Spinal cord (tissue), 10 donors: ENCODE measurements around the gene ACTA1. TPM values are rescaled to one million over a fixed set of nuclear protein-coding genes. Genes with fewer than 3 reads are reported as not detected.
A peak's percentile ranks its signal among the peaks of the same experiment; 100 is the strongest.

Experiments used
- DNase-seq, 6 donors: peaks; one replicate each; pipeline versions ENCODE4 v3.0.0 to v3.0.0-alpha.2; 2013 to 2015; ENCODE audit warnings: low spot score in 6 of 6, low read depth in 4 of 6
- H3K27ac ChIP-seq: one replicate; pipeline ENCODE4 v1.5.1; 2013; ENCODE audit warnings: low read depth, low read length, control low read depth
- H3K27me3 ChIP-seq: one replicate; pipeline ENCODE4 v1.6.1; 2013; ENCODE audit warnings: low read length; ENCODE audit not compliant: control insufficient read depth, insufficient read depth
- H3K36me3 ChIP-seq: one replicate; pipeline ENCODE4 v1.6.1; 2013; ENCODE audit warnings: low read length; ENCODE audit not compliant: control insufficient read depth, insufficient read depth
- H3K4me1 ChIP-seq: one replicate; pipeline ENCODE4 v1.6.1; 2013; ENCODE audit warnings: low read length; ENCODE audit not compliant: control insufficient read depth, insufficient read depth
- H3K4me3 ChIP-seq: one replicate; pipeline ENCODE4 v1.5.1; 2013; ENCODE audit warnings: low read depth, low read length, control low read depth
- H3K9me3 ChIP-seq: one replicate; pipeline ENCODE4 v1.6.1; 2013; ENCODE audit warnings: low read length; ENCODE audit not compliant: control insufficient read depth, insufficient read depth
- WGBS: methylation state at CpG from one replicate; pipeline ENCODE4 v1.1.5; 2013; ENCODE audit warnings: missing lambda C conversion rate; ENCODE audit not compliant: insufficient coverage; 5-methylcytosine and 5-hydroxymethylcytosine counted together
- polyA plus RNA-seq, 2 donors: library from polyadenylated mRNA; unstranded; fragments of 120-200 nt; gene quantifications; one replicate each; pipeline ENCODE4 v1.2.1, GENCODE V29; 2013; ENCODE audit not compliant: insufficient read length in 2 of 2
- total RNA-seq, 2 donors: library from RNA; depleted of rRNA in 1 of 2; stranded (reverse); fragments of 120-200 nt in 1 of 2; fragments of >200 nt in 1 of 2; gene quantifications; one replicate each; pipeline versions ENCODE4 v1.2.3 to v1.2.4, GENCODE V29; 2013 to 2014
- donor health status: healthy.

ACTA1 gene
- total and polyA plus RNA-seq, 4 donors, result 1.5 to 17.9 (median 2.5) TPM

DNA sequence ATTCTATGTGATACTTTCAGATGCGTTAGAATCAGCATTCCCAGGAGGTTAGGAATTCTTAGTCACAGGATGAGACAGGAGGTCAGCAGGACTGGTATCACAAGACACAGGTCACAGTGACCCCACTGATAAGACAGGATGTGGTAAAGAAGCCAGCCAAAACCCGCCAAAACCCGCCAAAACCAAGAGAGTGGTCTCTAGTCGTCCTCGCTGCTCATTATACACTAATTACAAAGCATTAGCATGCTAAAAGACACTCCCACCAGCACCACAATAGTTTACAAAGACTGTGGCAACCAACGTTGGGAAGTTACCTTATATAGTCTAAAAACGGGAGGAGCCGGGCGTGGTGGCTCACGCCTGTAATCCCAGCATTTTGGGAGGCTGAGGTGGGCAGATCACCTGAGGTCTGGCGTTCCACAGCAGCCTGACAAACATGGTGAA is 13.9 kb upstream of the ACTA1 start:
- no peak overlapping the region for H3K27ac ChIP-seq
- DNase-seq, result no peak
- 75% methylated on average over 2 of the region's 11 CpGs for WGBS

DNA sequence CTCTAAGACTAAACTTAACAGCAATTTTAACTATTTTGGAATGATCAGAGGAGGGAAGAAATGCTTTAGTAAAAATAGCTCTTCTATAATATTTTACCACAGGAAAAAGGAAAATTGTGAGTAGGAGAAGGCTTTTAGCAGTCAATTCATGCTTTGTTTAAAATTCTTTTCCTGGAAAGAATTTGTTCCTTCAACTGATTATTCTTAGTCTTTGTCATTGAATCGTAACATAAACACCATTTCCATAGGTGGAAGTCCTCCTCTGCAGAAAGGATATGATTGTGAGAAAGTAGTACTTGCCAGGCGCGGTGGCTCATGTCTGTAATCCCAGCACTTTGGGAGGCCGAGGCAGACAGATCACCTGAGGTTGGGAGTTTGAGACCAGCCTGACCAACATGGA is 11.9 kb upstream of the ACTA1 start:
- H3K4me1 ChIP-seq, result no peaks in the 10 kb centered on the region
- H3K9me3 ChIP-seq, result no peaks in the 10 kb centered on the region
- H3K36me3 ChIP-seq, result peaks cover 43% of the 10 kb centered on the region
- H3K27me3 ChIP-seq, result no peaks in the 10 kb centered on the region
- H3K27ac ChIP-seq, result no peak overlapping the region
- no peak for DNase-seq
- no peak overlapping the region for H3K4me3 ChIP-seq
- WGBS, result no CpG with 5 or more reads among the region's 4 CpGs

More for the DNA sequence above, 13.9 kb upstream of the ACTA1 start:
- Histone ChIP-seq H3K4me3 (no peak overlapping the region), H3K4me1 (no peaks in the 10 kb centered on the region), H3K27me3 (no peaks in the 10 kb centered on the region), H3K36me3 (peaks cover 46% of the 10 kb centered on the region), H3K9me3 (no peaks in the 10 kb centered on the region)

DNA sequence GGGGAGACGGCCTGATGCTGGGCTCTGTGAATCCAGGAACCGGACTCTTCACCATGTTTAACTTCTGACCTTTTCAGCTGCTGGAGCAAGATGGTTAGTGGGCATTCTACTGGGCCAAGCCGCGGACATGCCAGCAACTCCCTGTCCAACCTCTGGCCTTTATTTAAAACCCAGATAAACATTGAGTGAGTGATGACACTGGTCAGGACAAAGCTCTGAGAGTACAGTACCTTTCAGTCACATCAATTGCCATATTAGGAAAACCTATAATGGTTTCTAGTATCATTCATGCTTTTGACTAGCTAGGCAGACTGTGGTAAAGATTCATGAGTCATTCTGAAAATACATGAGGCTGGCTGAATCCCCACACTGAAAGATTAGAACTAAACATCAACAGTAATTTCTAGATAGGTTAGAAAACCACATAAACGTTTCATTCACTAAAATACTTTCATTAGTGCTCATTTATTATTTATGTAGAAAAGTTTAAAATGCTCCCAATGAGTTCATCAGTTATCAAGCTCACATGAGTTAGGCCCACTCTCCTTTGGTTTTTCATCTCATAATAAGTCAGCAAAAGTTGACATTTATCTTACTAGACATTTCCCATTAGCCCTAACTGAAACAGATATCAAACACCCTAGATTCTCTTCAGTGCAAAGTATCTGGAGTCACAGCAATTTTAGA is 7.1 kb upstream of the ACTA1 start:
- WGBS, result 71% methylated on average over 4 of the region's 5 CpGs
- Histone ChIP-seq H3K27me3 (peaks cover 9% of the 10 kb centered on the region), H3K27ac (no peak overlapping the region), H3K4me1 (no peaks in the 10 kb centered on the region), H3K9me3 (no peaks in the 10 kb centered on the region), H3K4me3 (no peak overlapping the region), H3K36me3 (peaks cover 24% of the 10 kb centered on the region)
- DNase-seq, result no peak

DNA sequence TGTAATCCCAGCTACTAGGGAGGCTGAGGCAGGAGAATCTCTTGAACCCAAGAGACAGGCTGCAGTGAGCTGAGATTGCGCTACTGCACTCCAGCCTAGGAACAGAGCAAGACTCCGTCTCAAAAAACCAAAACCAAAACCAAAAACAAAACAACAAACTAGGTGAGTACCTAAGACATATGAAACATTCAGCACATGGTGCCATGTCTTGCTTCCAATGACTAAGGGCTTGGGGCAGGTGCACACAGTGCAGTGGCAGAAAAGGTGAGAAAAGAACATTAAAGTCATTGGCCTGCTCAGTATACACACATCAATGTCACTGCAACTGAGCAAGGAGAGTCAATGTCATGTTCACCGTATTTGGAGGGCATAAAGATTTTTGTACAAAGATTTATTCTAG is 4.1 kb upstream of the ACTA1 start:
- peaks cover 19% of the 10 kb centered on the region for H3K4me1 ChIP-seq
- no peak for DNase-seq
- H3K9me3 ChIP-seq, result no peaks in the 10 kb centered on the region
- H3K4me3 ChIP-seq, result no peak overlapping the region
- peaks cover 36% of the 10 kb centered on the region for H3K27me3 ChIP-seq
- H3K27ac ChIP-seq, result no peak overlapping the region
- WGBS, result 94% methylated on average over 2 of the region's 3 CpGs
- peaks cover 10% of the 10 kb centered on the region for H3K36me3 ChIP-seq

DNA sequence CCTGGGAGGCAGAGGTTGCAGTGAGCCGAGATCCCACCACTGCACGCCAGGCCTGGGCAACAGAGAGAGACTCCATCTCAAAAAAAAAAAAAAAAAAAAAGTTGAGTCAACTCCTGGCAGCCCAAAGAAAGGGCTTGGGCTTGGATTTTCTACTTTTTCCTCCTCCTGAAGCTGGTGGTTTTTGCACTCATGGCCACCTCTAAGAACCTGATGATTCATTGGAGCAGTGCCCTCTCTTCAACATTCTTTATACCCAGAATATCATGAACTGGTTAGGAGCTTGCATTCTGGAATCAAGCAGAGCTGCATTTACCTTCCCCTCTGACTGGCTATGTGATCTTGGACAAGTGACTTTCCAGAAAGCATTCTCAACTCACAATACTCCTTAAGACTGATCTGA is 3.5 kb upstream of the ACTA1 start:
- H3K27me3 ChIP-seq, result peaks cover 41% of the 10 kb centered on the region
- H3K4me3 ChIP-seq, result no peak overlapping the region
- H3K36me3 ChIP-seq, result peaks cover 7% of the 10 kb centered on the region
- peaks cover 25% of the 10 kb centered on the region for H3K4me1 ChIP-seq
- no peak for DNase-seq
- no peaks in the 10 kb centered on the region for H3K9me3 ChIP-seq
- H3K27ac ChIP-seq, result no peak overlapping the region
- 100% methylated on average over 1 of the region's 2 CpGs for WGBS

DNA sequence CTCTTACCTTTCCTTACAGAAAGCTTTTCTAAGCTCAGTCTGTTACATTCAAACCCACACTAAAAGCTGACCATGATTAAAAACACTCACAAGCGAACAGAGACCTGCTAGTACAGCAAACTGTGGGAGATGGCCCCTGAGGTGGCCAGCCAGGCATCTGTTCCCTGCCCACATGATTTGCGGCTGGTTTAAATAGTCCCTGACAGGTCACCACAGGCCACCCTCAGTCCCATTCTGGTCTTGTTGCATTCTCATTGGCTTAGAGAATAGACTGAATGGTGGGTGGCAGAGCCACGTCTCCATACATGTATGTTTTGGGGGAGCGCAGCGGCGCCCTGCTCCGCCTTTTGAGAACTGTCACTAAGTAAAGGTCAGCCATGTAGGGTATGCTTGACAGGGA is 2.3 kb upstream of the ACTA1 start:
- Histone ChIP-seq H3K9me3 (no peaks in the 10 kb centered on the region), H3K27ac (no peak overlapping the region), H3K27me3 (peaks cover 54% of the 10 kb centered on the region), H3K4me1 (peaks cover 37% of the 10 kb centered on the region), H3K4me3 (no peak overlapping the region), H3K36me3 (peaks cover 7% of the 10 kb centered on the region)
- WGBS, result 27% methylated on average over 6 of the region's 7 CpGs
- DNase-seq, result no peak

DNA sequence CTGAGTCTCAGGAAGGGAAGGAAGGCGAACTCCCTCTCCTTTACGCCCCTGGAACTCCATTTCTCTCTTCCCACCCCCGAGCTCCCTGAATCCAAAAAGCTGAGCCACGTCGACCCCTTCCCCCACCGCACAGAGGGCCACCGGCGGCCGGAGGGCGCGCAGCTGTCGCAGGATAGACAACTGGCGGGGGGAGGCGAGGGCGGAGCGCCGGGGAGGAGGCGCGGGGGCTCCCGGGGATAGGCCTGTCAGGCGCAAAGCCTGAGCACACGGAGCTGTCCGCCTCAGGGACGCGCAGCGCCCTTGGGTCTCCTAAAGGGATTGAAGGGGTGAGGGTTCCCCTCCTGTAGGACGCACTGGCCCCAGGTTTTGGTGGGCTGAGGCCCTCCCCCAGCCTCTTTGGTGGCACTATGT is 752 bp upstream of the ACTA1 start:
- Histone ChIP-seq H3K27ac (no peak overlapping the region), H3K9me3 (no peaks in the 10 kb centered on the region), H3K4me3 (no peak overlapping the region), H3K4me1 (peaks cover 44% of the 10 kb centered on the region), H3K27me3 (peaks cover 68% of the 10 kb centered on the region), H3K36me3 (peaks cover 4% of the 10 kb centered on the region)
- no peak for DNase-seq
- WGBS, result 1% methylated on average over 25 of the region's 27 CpGs

DNA sequence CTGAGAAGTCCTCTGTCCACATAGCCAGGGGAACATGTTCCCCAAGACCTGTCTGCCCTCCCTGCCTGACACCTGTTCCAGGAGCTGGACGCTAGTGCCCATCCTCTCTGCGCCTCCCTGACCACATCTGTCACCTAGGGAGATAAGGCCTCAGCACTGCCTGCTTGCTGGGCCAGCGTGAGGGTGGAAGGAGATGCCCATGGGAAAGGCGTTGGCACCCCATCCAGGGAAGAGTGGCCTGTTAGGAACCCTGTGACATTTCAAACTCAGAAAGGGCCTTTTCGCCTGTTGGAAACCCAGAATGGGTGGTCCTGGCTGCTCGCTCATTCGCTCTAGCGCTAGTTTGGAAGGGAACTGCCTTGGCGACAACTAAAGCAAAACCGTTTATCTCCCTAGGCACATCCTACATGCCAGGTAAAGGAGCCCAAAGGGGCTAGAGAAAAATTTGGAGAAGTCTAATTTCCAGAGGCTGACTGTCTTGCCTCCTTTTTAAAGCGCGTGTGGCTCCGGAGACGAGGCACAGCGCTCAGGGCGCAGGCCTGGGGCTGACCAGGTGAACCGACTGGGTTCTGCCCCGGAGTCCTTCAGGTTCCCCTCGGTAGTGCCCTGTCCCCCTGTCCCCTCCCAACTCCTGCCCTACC is 410 bp downstream of the ACTA1 start:
- peaks cover 44% of the 10 kb centered on the region for H3K4me1 ChIP-seq
- 21% methylated on average over 18 of the region's 19 CpGs for WGBS
- H3K27ac ChIP-seq, result no peak overlapping the region
- peaks cover 73% of the 10 kb centered on the region for H3K27me3 ChIP-seq
- H3K36me3 ChIP-seq, result no peaks in the 10 kb centered on the region
- DNase-seq, result no peak
- H3K9me3 ChIP-seq, result no peaks in the 10 kb centered on the region
- H3K4me3 ChIP-seq, result no peak overlapping the region

DNA sequence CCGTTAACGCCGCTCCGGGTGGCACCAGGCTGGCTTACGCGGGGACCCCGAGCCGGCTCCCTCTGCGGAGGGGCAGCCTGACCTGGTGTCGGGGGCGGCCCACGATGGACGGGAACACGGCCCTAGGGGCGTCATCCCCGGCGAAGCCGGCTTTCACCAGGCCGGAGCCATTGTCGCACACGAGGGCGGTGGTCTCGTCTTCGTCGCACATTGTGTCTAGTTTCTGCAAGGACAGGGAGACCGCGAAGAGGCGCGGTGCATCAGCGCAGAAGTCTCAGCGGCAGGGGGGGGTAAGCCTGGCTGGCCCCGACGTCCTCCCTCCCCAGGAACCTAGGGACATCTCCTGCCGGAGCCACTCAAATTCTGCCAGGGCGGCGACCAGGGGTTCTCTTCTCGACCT is 989 bp downstream of the ACTA1 start:
- Histone ChIP-seq H3K4me3 (no peak overlapping the region), H3K4me1 (peaks cover 44% of the 10 kb centered on the region), H3K36me3 (no peaks in the 10 kb centered on the region), H3K27me3 (peaks cover 73% of the 10 kb centered on the region), H3K27ac (no peak overlapping the region), H3K9me3 (no peaks in the 10 kb centered on the region)
- peak in 1 of 6 donors; percentile 26 for DNase-seq
- 17% methylated on average over 37 of the region's 37 CpGs for WGBS

DNA sequence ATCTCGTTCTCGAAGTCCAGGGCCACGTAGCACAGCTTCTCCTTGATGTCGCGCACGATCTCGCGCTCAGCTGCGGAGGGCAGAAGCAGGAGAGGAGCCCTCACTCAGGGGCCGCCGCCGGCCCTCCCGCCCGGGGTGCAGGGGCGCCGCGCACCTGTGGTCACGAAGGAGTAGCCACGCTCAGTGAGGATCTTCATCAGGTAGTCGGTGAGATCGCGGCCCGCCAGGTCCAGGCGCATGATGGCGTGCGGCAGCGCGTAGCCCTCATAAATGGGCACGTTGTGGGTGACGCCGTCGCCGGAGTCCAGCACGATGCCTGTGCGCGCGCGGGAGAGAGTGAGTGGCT is 1.8 kb downstream of the ACTA1 start:
- Histone ChIP-seq H3K4me3 (no peak overlapping the region), H3K27ac (no peak overlapping the region), H3K36me3 (no peaks in the 10 kb centered on the region), H3K27me3 (peaks cover 78% of the 10 kb centered on the region), H3K4me1 (peaks cover 48% of the 10 kb centered on the region), H3K9me3 (no peaks in the 10 kb centered on the region)
- 1% methylated on average over 29 of the region's 38 CpGs for WGBS
- peak in 2 of 6 donors; percentile 48 to 64 for DNase-seq
